ENCODE measurements around the gene EMX1. TPM values are rescaled to one million over a fixed set of nuclear protein-coding genes. Genes with fewer than 3 reads are reported as not detected.

EMX1 gene
- total RNA-seq, 2 donors from 2014 or later: not detected

DNA sequence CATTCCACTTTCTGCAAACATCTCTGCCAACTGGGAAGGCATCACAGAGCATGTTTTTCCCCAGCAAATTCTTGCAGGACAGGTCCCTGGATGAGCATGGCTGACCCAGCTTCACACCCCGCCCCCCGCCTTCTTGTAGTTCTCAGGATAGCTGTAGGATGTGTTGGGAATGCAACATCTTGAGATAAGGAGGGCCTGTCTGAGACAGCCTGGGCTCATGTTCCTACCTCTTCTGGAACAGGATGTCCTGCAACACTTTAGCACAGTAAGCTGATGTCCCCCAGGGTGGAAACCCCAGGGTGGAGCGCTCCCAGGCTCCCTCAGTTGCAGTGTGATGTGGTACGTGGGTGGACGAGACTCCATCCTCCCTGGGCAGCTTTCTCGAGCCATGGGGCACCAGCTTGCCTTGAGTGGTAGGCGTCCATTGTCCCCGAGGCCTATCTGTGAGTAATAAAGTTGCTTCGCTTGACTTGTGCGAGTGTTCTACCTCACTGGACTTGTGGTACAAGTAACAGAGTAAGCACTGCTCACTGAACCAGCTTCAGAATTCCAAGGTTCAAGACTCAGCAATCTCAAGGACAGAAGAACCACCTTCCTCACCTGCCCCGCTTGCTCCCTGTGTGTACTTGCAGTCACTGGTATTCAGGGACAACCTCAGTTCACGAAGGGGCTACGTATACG lies 48.6 kb downstream of the EMX1 start:
- DNase-seq (no peak), ATAC-seq (no peak)
- Mint-ChIP-seq H3K27ac (peak overlapping the region; percentile 53), H3K27me3 (no peaks in the 10 kb centered on the region), H3K4me3 (no peak overlapping the region), H3K4me1 (peaks cover 6% of the 10 kb centered on the region), H3K36me3 (ENCODE audit: low read depth) (no peaks in the 10 kb centered on the region)
- H3K9me3 ChIP-seq (ENCODE audit: control insufficient read depth, low read length, poor library complexity, severe bottlenecking): no peaks in the 10 kb centered on the region

GRCh38 chr2:72968286-72968685 lies 51.0 kb downstream of the EMX1 start:
- Mint-ChIP-seq H3K4me1 (peaks cover 2% of the 10 kb centered on the region), H3K4me3 (no peak overlapping the region), H3K27ac (no peak overlapping the region), H3K36me3 (ENCODE audit: low read depth) (no peaks in the 10 kb centered on the region), H3K27me3 (no peaks in the 10 kb centered on the region)
- ATAC-seq (no peak), DNase-seq (no peak)
- H3K9me3 ChIP-seq (ENCODE audit: control insufficient read depth, low read length, poor library complexity, severe bottlenecking): no peaks in the 10 kb centered on the region

GRCh38 chr2:72969706-72970105 lies 52.4 kb downstream of the EMX1 start:
- no peak for DNase-seq
- Mint-ChIP-seq H3K4me1 (peaks cover 6% of the 10 kb centered on the region), H3K36me3 (ENCODE audit: low read depth) (no peaks in the 10 kb centered on the region), H3K27ac (no peak overlapping the region), H3K4me3 (no peak overlapping the region), H3K27me3 (peaks cover 4% of the 10 kb centered on the region)
- no peak for ATAC-seq
- H3K9me3 ChIP-seq (ENCODE audit: control insufficient read depth, low read length, poor library complexity, severe bottlenecking): no peaks in the 10 kb centered on the region

GRCh38 chr2:72971036-72971435 lies 53.7 kb downstream of the EMX1 start:
- Mint-ChIP-seq H3K36me3 (ENCODE audit: low read depth) (no peaks in the 10 kb centered on the region), H3K27me3 (peaks cover 16% of the 10 kb centered on the region), H3K4me1 (peaks cover 6% of the 10 kb centered on the region), H3K27ac (no peak overlapping the region), H3K4me3 (no peak overlapping the region)
- DNase-seq (no peak), ATAC-seq (no peak)
- no peaks in the 10 kb centered on the region for H3K9me3 ChIP-seq (ENCODE audit: control insufficient read depth, low read length, poor library complexity, severe bottlenecking)

GRCh38 chr2:72972352-72973136 lies 55.2 kb downstream of the EMX1 start:
- no peak overlapping the region for H3K4me3 Mint-ChIP-seq
- no peak for ATAC-seq
- H3K4me1 Mint-ChIP-seq: peaks cover 4% of the 10 kb centered on the region
- no peaks in the 10 kb centered on the region for H3K9me3 ChIP-seq (ENCODE audit: control insufficient read depth, low read length, poor library complexity, severe bottlenecking)
- no peak overlapping the region for H3K27ac Mint-ChIP-seq
- H3K36me3 Mint-ChIP-seq (ENCODE audit: low read depth): no peaks in the 10 kb centered on the region
- peaks cover 16% of the 10 kb centered on the region for H3K27me3 Mint-ChIP-seq
- no peak for DNase-seq

DNA sequence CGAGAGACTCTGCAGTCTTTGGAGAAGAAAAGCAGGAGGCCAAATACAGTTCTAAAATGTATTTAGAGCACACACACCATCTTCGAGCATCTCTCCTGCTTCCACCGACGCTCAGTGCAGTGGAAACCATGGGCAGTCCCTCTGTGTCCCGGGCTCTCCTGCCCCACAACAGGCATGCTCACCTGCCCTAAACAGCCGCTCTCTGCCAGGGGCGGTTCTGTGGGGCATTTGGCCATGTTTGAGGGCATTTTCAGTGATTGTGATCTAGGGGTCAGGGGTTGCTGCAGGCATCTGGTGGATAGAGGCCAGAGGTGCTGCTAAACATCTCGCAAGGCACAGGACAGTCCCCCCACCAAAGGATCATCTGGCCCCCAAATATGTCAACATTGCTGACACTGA lies 55.8 kb downstream of the EMX1 start:
- Mint-ChIP-seq H3K27ac (no peak overlapping the region), H3K4me1 (peaks cover 4% of the 10 kb centered on the region), H3K36me3 (ENCODE audit: low read depth) (no peaks in the 10 kb centered on the region), H3K27me3 (peaks cover 16% of the 10 kb centered on the region), H3K4me3 (no peak overlapping the region)
- ATAC-seq (no peak), DNase-seq (no peak)
- H3K9me3 ChIP-seq (ENCODE audit: control insufficient read depth, low read length, poor library complexity, severe bottlenecking): no peaks in the 10 kb centered on the region

DNA sequence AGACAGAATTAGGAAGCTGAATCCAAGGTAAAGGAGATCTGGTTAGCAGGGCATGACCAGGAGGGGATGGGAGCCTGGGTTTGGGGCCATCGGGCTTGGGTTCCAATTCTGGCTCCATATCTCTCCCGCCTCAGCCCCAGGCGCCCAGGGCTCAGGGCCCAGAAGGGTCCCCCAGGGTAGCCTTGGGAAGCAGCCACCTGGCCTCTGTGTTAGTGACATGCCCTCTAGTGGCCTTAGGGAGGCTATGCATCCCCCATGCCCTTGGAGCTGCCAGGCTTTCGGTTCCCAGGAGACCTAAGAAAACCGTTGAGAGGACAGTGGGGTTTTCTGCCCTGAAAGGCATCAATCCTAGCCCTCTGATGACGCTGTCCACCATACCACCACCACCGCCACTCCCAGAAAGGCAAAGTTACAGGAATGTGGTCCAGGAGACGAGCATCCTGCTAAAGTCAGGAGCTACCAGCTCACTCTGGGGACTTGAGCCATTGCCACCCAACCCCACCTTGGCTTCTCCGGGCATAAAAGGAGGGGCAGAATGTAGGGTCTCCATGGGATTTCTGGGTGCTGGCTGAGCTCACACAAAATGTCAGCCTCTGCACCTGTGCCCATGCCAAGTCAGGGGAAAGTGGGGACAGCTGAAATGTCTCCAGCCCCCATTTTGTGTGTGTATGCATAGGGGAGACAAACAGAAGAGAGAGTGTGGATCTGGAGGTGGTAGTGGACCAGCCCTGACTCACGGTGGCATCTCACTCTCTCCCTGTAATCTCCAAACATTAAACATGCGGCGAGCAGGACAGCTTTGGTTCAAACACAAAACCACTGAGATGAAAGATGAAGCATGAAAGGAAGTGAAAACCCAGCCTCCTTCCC lies 56.5 kb downstream of the EMX1 start:
- no peak overlapping the region for H3K27ac Mint-ChIP-seq
- peak; percentile 88 for ATAC-seq
- peaks cover 16% of the 10 kb centered on the region for H3K27me3 Mint-ChIP-seq

DNA sequence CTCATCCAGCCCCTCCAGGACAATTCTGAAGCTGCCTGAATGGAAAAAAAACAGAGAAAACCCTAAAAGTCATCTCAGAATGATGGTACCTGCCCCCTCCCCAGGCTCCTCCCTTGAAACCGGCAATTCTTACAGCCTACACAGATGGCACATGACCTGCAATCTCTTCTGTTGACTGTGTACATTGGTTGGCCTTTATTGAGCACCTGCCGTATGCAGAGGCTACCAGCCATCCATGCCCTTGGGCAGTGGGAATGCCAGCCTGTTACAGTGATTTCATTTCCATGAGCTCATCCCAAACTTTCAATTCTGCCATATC lies 57.1 kb downstream of the EMX1 start:
- Mint-ChIP-seq H3K27me3 (peaks cover 16% of the 10 kb centered on the region), H3K4me3 (no peak overlapping the region), H3K36me3 (ENCODE audit: low read depth) (no peaks in the 10 kb centered on the region), H3K27ac (no peak overlapping the region), H3K4me1 (peaks cover 4% of the 10 kb centered on the region)
- H3K9me3 ChIP-seq (ENCODE audit: control insufficient read depth, low read length, poor library complexity, severe bottlenecking): no peaks in the 10 kb centered on the region
- no peak for DNase-seq
- no peak for ATAC-seq

More for the DNA sequence above, 56.5 kb downstream of the EMX1 start:
- peak in 1 of 3 donors; percentile 35 for DNase-seq
- Mint-ChIP-seq H3K4me3 (no peak overlapping the region), H3K36me3 (ENCODE audit: low read depth) (no peaks in the 10 kb centered on the region), H3K4me1 (peaks cover 4% of the 10 kb centered on the region)
- H3K9me3 ChIP-seq (ENCODE audit: control insufficient read depth, low read length, poor library complexity, severe bottlenecking): no peaks in the 10 kb centered on the region

GRCh38 chr2:72975017-72975416 lies 57.7 kb downstream of the EMX1 start:
- H3K27me3 Mint-ChIP-seq: peaks cover 16% of the 10 kb centered on the region
- no peaks in the 10 kb centered on the region for H3K36me3 Mint-ChIP-seq (ENCODE audit: low read depth)
- H3K4me1 Mint-ChIP-seq: peaks cover 5% of the 10 kb centered on the region
- ATAC-seq: no peak
- no peak for DNase-seq
- H3K27ac Mint-ChIP-seq: no peak overlapping the region
- no peaks in the 10 kb centered on the region for H3K9me3 ChIP-seq (ENCODE audit: control insufficient read depth, low read length, poor library complexity, severe bottlenecking)
- no peak overlapping the region for H3K4me3 Mint-ChIP-seq

- DNase-seq: no peak
- Mint-ChIP-seq H3K27ac (peak overlapping the region; percentile 43), H3K4me1 (peaks cover 5% of the 10 kb centered on the region), H3K4me3 (peak overlapping the region; percentile 57), H3K36me3 (ENCODE audit: low read depth) (no peaks in the 10 kb centered on the region), H3K27me3 (peaks cover 10% of the 10 kb centered on the region)
- no peaks in the 10 kb centered on the region for H3K9me3 ChIP-seq (ENCODE audit: control insufficient read depth, low read length, poor library complexity, severe bottlenecking)
- ATAC-seq: peak; percentile 25
These were observed 62.6 kb downstream of the EMX1 start for GRCh38 chr2:72979896-72980295.

GRCh38 chr2:72980535-72981217 lies 63.4 kb downstream of the EMX1 start:
- H3K27me3 Mint-ChIP-seq: peaks cover 2% of the 10 kb centered on the region

DNA sequence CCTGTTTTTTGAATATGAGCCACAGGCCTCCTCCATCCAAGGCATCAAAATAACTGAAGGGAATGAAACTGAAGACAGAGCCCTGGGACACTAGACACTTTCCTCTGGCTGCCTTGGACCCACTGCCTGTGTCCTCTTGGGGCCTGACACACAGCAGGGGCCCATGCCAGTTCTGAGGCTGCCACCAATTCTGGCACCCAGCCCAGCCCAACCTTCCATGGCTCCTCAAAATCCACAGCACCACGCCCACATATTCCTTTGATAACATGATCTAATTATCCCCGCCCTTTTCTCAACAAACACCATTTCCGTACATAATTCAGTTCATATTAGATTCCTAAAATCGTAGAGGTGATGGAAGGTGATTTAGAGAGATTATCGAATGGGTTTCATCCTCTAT lies 64.2 kb downstream of the EMX1 start:
- Mint-ChIP-seq H3K27me3 (no peaks in the 10 kb centered on the region), H3K36me3 (ENCODE audit: low read depth) (no peaks in the 10 kb centered on the region), H3K4me1 (peaks cover 5% of the 10 kb centered on the region), H3K4me3 (no peak overlapping the region), H3K27ac (no peak overlapping the region)
- ATAC-seq (no peak), DNase-seq (no peak)
- H3K9me3 ChIP-seq (ENCODE audit: control insufficient read depth, low read length, poor library complexity, severe bottlenecking): no peaks in the 10 kb centered on the region

More at GRCh38 chr2:72980535-72981217, 63.4 kb downstream of the EMX1 start:
- ATAC-seq (no peak), DNase-seq (no peak)
- H3K4me1 Mint-ChIP-seq: peaks cover 5% of the 10 kb centered on the region
- no peak overlapping the region for H3K4me3 Mint-ChIP-seq
- H3K36me3 Mint-ChIP-seq (ENCODE audit: low read depth): no peaks in the 10 kb centered on the region
- H3K9me3 ChIP-seq (ENCODE audit: control insufficient read depth, low read length, poor library complexity, severe bottlenecking): no peaks in the 10 kb centered on the region
- H3K27ac Mint-ChIP-seq: peak overlapping the region; percentile 43

- DNase-seq (no peak), ATAC-seq (no peak)
- H3K9me3 ChIP-seq (ENCODE audit: control insufficient read depth, low read length, poor library complexity, severe bottlenecking): no peaks in the 10 kb centered on the region
- no peak overlapping the region for H3K4me3 Mint-ChIP-seq
- no peak overlapping the region for H3K27ac Mint-ChIP-seq
- no peaks in the 10 kb centered on the region for H3K36me3 Mint-ChIP-seq (ENCODE audit: low read depth)
- peaks cover 5% of the 10 kb centered on the region for H3K4me1 Mint-ChIP-seq
- no peaks in the 10 kb centered on the region for H3K27me3 Mint-ChIP-seq
These were observed 64.9 kb downstream of the EMX1 start for GRCh38 chr2:72982219-72982618.

All from T-helper 17 cell (primary cell).